Neural cell (in vitro differentiated cells): ENCODE data around the gene ZNF771. TPM values are rescaled to one million over a fixed set of nuclear protein-coding genes. Genes with fewer than 3 reads are reported as not detected.
A peak's percentile ranks its signal among the peaks of the same experiment; 100 is the strongest.

ENCODE experiments used
- H2AFZ ChIP-seq: fragments of 200-600, 300-800 bp; sonication (generic), shearing (Covaris generic); 2 replicates; pipeline ENCODE4 v1.6.0; 2014; ENCODE audit warnings: low read depth, mild to moderate bottlenecking, antibody characterized with exemption, low read length, moderate library complexity
- H3F3A ChIP-seq: fragments of 200-600 bp; shearing (Covaris generic); 2 replicates; pipeline ENCODE4 v1.6.1; 2016; ENCODE audit warnings: mild to moderate bottlenecking, moderate library complexity, mixed read lengths, antibody characterized with exemption, low read length; ENCODE audit not compliant: insufficient read depth, poor library complexity, severe bottlenecking
- H3K27ac ChIP-seq: fragments of 200-600, 300-800 bp; sonication (generic), shearing (Covaris generic); 2 replicates; pipeline ENCODE4 v1.5.1; 2014; ENCODE audit warnings: mild to moderate bottlenecking, low read length, moderate library complexity
- H3K27me3 ChIP-seq: fragments of 300-800, 200-600 bp; sonication (generic), shearing (Covaris generic); 2 replicates; pipeline ENCODE4 v1.6.0; 2014; ENCODE audit warnings: mild to moderate bottlenecking, low read depth, low read length, moderate library complexity; ENCODE audit not compliant: insufficient read depth
- H3K36me3 ChIP-seq: fragments of 300-800, 200-600 bp; sonication (generic), shearing (Covaris generic); 2 replicates; pipeline ENCODE4 v1.5.1; 2014; ENCODE audit warnings: mild to moderate bottlenecking, antibody characterized with exemption, low read length, moderate library complexity; ENCODE audit not compliant: insufficient read depth
- H3K4me2 ChIP-seq: fragments of 300-800, 200-600 bp; sonication (generic), shearing (Covaris generic); 2 replicates; pipeline ENCODE4 v1.6.0; 2014; ENCODE audit warnings: mild to moderate bottlenecking, low read length
- H3K4me3 ChIP-seq: fragments of 300-800, 200-600 bp; sonication (generic), shearing (Covaris generic); 2 replicates; pipeline ENCODE4 v1.5.1; 2014; ENCODE audit warnings: mild to moderate bottlenecking, low read length, moderate library complexity
- H3K79me2 ChIP-seq: fragments of 200-600 bp; shearing (Covaris generic); replicated peaks from 2 replicates; pipeline ENCODE4 v1.6.0; 2014; ENCODE audit warnings: mild to moderate bottlenecking, low read length, moderate library complexity; ENCODE audit not compliant: insufficient read depth
- H3K9ac ChIP-seq: fragments of 300-800, 200-600 bp; sonication (generic), shearing (Covaris generic); 2 replicates; pipeline ENCODE4 v1.6.1; 2016; ENCODE audit warnings: mild to moderate bottlenecking, low read length, mixed read lengths
- H3K9me2 ChIP-seq: fragments of 200-600 bp; shearing (Covaris generic); 2 replicates; pipeline ENCODE4 v1.6.1; 2016; ENCODE audit warnings: mild to moderate bottlenecking, low read length, mixed read lengths; ENCODE audit not compliant: insufficient read depth
- H3K9me3 ChIP-seq: fragments of 200-600, 300-800 bp; sonication (generic), shearing (Covaris generic); 2 replicates; pipeline ENCODE4 v1.6.1; 2016; ENCODE audit warnings: mild to moderate bottlenecking, mixed run types, low read length, moderate library complexity, mixed read lengths
- H4K20me1 ChIP-seq: fragments of 200-600 bp; shearing (Covaris generic); 2 replicates; pipeline ENCODE4 v1.6.1; 2016; ENCODE audit warnings: mild to moderate bottlenecking, mixed run types; ENCODE audit not compliant: insufficient read depth
- CTCF ChIP-seq: fragments of 450-650 bp; IDR thresholded peaks from 2 replicates; pipeline ENCODE4 v1.5.1; 2014; ENCODE audit warnings: antibody characterized with exemption, mild to moderate bottlenecking, moderate library complexity; ENCODE audit not compliant: poor library complexity, severe bottlenecking
- EP300 ChIP-seq: fragments of 450-650 bp; conservative IDR thresholded peaks from 2 replicates; pipeline ENCODE4 v1.6.1; 2014; ENCODE audit warnings: antibody characterized with exemption, mild to moderate bottlenecking, moderate library complexity; ENCODE audit not compliant: poor library complexity, severe bottlenecking
- EZH2 ChIP-seq: fragments of 200-600, 300-800 bp; shearing (Covaris generic), sonication (generic); IDR thresholded peaks from 2 replicates; pipeline ENCODE4 v1.6.1; 2014; ENCODE audit warnings: antibody characterized with exemption, low read length, borderline replicate concordance, mild to moderate bottlenecking; ENCODE audit not compliant: insufficient read depth, poor library complexity, severe bottlenecking
- MXI1 ChIP-seq: fragments of 450-650 bp; conservative IDR thresholded peaks from 2 replicates; pipeline ENCODE4 v1.6.1; 2014; ENCODE audit warnings: antibody characterized with exemption, mild to moderate bottlenecking; ENCODE audit not compliant: poor library complexity, severe bottlenecking
- POLR2AphosphoS5 ChIP-seq: IDR thresholded peaks from 2 replicates; pipeline ENCODE4 v1.6.1; 2012
- RAD21 ChIP-seq: fragments of 450-650 bp; conservative IDR thresholded peaks from 2 replicates; pipeline ENCODE4 v1.6.1; 2014; ENCODE audit warnings: antibody characterized with exemption, mild to moderate bottlenecking, moderate library complexity
- REST ChIP-seq: IDR thresholded peaks from 2 replicates; pipeline ENCODE4 v1.6.1; 2012; ENCODE audit warnings: borderline replicate concordance
- SMC3 ChIP-seq: fragments of 450-650 bp; conservative IDR thresholded peaks from 2 replicates; pipeline ENCODE4 v1.6.1; 2014; ENCODE audit warnings: antibody characterized with exemption, mild to moderate bottlenecking, moderate library complexity; ENCODE audit not compliant: poor library complexity
- TAF1 ChIP-seq: IDR thresholded peaks from 2 replicates; pipeline ENCODE4 v1.6.1; 2012; ENCODE audit warnings: low read depth
- polyA plus RNA-seq: library from polyadenylated mRNA; depleted of rRNA; stranded (reverse); fragments of >200 nt; gene quantifications from 2 replicates; pipeline ENCODE4 v1.2.3, GENCODE V29; 2014

ZNF771 gene
- polyA plus RNA-seq, 1 donor from 2014 or later = 11.7 TPM

GRCh38 chr16:30443631-30444030 lies 36.2 kb downstream of the ZNF771 start:
- TF ChIP-seq REST = no peak
- no peak for TF ChIP-seq RAD21
- TF ChIP-seq MXI1 = no peak
- no peak for TF ChIP-seq SMC3
- TF ChIP-seq TAF1 = no peak
- no peak for TF ChIP-seq EZH2
- TF ChIP-seq CTCF = no peak
- TF ChIP-seq POLR2AphosphoS5 = no peak
- TF ChIP-seq EP300 = no peak
- H3K9me2 ChIP-seq = no peaks in the 10 kb centered on the region

DNA sequence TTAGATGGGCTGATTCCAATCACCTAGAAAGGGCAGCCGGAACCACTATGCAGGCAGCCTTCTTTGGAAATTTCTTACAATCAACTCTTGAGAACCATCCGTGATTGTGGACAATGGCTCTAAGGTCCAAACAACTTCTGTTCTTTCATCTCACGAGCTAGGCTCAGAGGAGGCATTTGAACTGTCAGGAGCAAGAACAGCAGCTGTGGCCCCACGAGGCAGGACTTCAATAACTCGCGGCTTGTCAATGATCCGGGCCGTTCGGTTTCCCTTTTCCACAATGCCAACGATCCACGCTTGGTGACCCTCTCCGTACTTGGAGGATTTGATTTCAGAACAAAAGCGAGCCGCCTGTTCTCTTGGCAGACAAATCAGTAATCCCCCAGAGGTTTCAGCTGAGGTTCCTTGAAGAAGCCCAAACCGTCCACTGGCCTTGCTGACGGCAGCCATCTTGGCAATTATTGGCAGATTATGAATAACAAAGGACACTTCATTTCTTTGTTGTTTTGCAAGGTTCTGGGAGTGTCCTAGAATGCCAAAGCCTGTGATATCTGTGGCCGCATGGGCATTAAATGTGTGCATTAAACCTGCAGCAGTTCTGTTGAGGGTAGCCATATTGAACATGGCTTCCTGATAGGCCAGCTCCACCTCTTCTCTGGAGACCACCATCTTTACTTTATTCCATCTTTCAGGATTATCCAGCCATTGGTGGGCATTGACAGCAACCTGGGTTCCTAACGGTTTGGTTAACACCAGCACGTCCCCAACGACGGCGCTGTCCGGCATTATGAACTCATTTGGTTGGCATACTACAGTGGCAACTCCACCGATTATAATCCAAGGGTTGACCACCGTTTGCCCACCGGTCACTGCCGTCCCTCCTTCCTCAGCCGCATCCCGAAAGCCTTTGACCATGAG lies 37.1 kb downstream of the ZNF771 start:
- Histone ChIP-seq H3K9ac (peak overlapping the region; percentile 89), H3K79me2 (no peaks in the 10 kb centered on the region), H4K20me1 (no peaks in the 10 kb centered on the region), H3K27ac (peak overlapping the region; percentile 90), H3K4me2 (peak overlapping the region; percentile 77), H3K36me3 (no peaks in the 10 kb centered on the region), H3F3A (no peaks in the 10 kb centered on the region), H3K27me3 (no peaks in the 10 kb centered on the region), H2AFZ (peak overlapping the region; percentile 69), H3K9me3 (no peaks in the 10 kb centered on the region), H3K9me2 (no peaks in the 10 kb centered on the region), H3K4me3 (peak overlapping the region; percentile 78)
- TF ChIP-seq REST (no peak), POLR2AphosphoS5 (no peak), RAD21 (no peak), SMC3 (no peak), TAF1 (no peak), EZH2 (no peak), MXI1 (no peak), CTCF (no peak)

More at GRCh38 chr16:30443631-30444030, 36.2 kb downstream of the ZNF771 start:
- Histone ChIP-seq H3F3A (no peaks in the 10 kb centered on the region), H3K36me3 (no peaks in the 10 kb centered on the region), H3K4me2 (no peak overlapping the region), H3K79me2 (no peaks in the 10 kb centered on the region), H4K20me1 (no peaks in the 10 kb centered on the region), H3K4me3 (peak overlapping the region; percentile 78), H3K27ac (no peak overlapping the region), H3K9ac (no peak overlapping the region), H2AFZ (no peak overlapping the region), H3K9me3 (no peaks in the 10 kb centered on the region), H3K27me3 (no peaks in the 10 kb centered on the region)
